ENCODE data around the gene RESF1.

DNA sequence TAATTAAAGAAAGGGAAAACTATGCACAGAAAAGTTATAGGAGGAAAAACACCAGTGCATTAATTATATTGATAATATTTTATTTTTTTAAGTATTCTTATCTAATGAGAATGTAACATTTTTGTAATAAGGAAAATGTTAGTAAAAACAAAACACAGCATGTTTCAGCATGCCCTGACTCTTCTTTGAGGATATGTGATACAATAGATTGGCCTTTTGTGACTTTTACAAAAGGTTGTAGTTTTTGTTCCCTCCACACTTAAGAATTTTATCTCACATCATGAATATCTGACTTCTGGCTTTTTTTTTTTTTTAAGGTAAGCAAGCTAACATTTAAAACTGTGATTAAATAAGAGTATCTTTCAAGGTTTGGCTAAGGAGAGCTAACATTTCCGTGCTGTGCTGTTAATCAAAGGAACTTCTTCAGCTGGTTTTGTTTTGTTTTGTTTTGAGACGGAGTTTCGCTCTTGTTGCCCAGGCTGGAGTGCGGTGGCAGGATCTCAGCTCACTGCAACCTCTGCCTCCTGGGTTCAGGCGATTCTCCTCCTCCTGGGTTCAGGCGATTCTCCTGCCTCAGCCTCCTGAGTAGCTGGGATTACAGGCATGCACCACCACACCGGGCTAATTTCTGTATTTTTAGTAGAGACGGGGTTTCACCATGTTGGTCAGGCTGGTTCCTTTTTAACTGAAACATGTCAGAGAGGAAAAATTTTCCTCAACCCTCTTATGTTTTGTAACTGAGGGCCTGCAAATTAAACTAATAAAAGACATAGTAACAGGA is 30.8 kb upstream of the RESF1 start:
- TF ChIP-seq CTCF (IDR thresholded peaks at IDR 0.05; ENCODE audit: low read length) (no peak), EZH2 (IDR thresholded peaks at IDR 0.05; ENCODE audit: borderline replicate concordance, low read length) (no peak)
